ENCODE data around the gene CHIC2.

- TF ChIP-seq CTCF (IDR thresholded peaks at IDR 0.05) (no peak), POLR2A (IDR thresholded peaks at IDR 0.05) (no peak)
Measured at GRCh38 chr4:54027311-54027710, 37.1 kb downstream of the CHIC2 start.
